T-helper 22 cell (primary cell): Measurements from ENCODE around the gene SH2D3C.

Source experiments
- DNase-seq: peaks from one replicate; pipeline ENCODE4 v3.0.0-alpha.2; 2020; ENCODE audit warnings: low read depth

The SH2D3C gene

DNA sequence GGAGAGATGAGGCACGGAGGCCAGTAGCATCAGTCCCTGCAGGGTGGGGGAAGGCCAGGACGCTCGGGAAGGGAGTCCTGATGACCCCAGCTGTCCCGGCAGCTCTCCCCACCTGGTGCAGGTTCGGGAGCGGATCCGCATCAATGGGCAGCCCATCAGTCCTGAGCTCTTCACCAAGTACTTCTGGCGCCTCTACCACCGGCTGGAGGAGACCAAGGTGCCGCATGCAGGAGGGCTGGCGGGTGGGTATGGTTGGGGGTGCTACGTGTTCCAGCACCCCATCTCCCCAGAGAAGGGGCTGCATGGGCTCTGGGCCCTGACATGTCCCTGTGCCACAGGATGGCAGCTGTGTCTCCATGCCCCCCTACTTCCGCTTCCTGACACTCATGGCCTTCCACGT is 28.4 kb upstream of the SH2D3C start:
- DNase-seq: no peak

DNA sequence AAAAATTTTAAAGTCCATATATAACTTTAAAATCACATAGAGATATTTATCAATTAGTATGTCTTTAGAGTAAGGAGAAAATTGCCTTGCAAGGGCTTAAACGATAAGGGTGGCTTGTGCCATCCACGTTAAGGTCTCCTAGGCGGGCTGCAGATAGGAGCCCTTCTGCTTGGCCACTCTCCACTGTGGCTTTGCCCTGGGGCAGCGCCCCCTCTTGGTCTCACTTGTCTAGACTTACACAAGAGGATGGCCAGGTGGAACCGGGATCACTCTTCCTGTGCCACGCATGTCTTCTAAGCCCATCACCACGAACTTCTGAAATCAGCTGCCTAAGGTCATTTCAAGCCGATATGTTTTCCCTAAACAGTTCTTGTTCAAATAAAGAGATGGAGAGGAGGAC is 27.2 kb upstream of the SH2D3C start:
- no peak for DNase-seq

DNA sequence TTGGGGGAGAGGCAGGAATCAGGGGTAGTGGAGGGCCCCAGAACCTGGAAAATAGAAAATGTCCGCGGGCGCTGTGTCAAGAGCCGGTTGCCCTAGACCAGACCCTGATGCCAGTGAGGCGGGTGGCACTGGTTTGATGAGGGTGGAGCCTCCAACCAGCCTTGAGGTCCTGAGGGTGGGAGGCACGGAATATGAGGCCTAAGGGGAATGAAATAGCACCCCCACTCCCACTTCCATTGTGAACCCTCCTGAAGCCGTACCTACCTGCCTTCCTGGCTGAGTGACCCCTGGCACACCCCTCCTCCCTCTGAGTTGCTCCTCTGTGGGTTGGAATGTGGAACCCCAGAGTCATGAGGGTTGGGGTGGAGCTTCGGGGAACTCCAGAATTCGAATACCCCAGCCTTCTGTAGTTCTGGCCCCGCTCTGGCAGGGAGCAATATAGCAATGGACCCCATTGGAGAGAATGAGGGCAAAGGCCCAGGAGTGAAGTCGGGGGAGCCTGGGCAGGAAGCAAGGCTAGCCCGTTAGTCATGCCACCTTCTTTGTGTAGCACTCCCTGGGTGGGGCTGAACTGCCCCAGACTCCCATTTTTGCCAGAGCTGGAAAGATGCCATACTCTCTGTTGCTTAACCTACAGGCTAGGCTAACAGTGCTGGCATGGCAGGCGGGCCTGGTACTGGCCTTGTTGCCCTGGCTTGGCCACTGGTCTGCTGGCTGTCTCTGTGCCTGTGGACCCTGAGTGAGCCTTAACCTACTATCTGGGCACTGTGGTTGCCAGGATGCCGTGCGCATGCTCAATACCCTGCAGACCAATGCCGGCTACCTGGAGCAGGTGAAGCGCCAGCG is 25.3 kb upstream of the SH2D3C start:
- DNase-seq: no peak

GRCh38 chr9:127802576-127803443 is 24.3 kb upstream of the SH2D3C start, which contains the start of gene FPGS:
Gene FPGS (plus strand): TSS chr9:127802882. CDS start chr9:127802925, 43 bp downstream.
- peak; percentile 78 for DNase-seq

DNA sequence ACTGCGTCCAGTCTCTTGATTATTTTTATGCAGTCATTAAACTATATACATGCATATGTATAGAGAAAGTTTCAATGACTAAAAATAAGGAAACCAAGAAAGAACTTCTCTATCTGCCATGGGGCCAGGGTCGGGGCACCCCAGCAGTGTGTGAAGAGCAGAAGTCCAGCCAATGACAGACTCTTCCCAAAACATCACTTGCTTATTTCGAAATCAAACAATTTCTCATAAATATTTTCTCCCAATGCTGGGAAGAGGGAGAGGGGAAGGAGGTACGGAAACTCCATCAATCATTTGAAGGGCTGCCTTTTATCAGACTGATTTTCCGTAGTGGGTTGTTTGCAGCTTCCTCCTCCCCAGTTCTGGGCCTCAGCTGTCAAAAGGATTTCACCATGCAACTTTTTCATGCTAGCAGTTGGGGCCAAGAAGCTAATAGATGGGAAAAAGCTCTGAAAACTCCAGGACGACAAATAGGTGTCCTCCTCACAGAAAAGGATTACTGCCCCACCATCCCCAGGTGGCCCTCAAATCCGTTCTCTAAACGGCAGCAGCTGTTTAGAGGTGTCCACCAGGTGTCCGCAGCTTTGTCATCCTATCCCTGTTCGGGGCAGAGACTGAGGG is 23.6 kb upstream of the SH2D3C start:
- no peak for DNase-seq

DNA sequence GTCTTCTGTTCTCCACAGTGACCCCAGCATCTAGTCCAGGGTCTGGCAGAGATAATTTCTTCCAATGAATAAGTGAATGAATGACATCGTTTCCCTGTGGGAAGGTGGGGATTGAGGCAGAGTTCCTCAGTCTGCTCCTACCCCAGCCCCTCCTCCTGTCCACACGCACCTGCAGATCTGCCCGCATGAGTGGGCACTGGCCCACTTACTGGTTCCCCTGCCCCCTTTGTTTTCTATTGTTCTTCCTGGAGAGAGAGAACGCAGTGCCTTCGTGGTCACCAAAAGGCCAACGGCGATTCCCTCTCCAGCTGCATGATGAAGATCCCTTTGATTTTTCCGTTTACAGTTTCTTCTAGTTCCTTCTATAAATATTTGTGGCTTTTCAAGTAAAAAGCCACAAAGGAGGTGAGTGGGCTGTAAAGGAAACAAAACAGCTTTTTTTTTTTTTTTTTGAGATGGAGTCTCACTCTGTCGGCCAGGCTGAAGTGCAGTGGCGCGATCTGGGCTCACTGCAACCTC is 18.4 kb upstream of the SH2D3C start:
- no peak for DNase-seq

DNA sequence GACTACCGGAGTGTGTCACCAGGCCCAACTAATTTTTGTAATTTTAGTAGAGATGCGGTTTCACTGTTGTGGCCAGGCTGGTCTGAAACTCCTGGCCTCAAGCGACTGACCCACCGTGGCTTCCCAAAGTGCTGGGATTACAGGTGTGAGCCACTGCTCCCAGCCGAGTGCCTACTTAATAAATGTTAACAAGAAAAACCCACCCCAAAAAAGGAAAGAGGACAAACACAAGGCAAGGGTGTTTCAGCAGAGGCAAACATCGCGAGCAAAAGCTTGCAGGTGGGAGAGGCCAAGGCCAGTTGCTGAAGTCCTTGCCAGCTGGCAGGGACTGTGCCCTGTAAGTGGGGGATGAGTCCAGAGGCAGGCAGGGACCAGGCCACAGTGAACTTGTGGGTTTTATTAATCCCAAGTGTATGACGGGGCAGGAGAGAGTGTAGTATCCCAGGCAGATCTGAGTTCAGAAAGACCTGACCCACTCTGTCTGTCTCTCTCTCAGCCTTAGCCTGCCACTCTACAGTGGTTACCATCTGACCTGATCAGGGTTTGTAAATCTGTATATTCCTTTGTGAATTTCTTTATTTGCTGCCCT is 17.9 kb upstream of the SH2D3C start:
- DNase-seq: no peak

- no peak for DNase-seq
Observed at GRCh38 chr9:127794001-127794791, 15.7 kb upstream of the SH2D3C start.

- DNase-seq: no peak
Observed at GRCh38 chr9:127793093-127793708, 14.7 kb upstream of the SH2D3C start.

DNA sequence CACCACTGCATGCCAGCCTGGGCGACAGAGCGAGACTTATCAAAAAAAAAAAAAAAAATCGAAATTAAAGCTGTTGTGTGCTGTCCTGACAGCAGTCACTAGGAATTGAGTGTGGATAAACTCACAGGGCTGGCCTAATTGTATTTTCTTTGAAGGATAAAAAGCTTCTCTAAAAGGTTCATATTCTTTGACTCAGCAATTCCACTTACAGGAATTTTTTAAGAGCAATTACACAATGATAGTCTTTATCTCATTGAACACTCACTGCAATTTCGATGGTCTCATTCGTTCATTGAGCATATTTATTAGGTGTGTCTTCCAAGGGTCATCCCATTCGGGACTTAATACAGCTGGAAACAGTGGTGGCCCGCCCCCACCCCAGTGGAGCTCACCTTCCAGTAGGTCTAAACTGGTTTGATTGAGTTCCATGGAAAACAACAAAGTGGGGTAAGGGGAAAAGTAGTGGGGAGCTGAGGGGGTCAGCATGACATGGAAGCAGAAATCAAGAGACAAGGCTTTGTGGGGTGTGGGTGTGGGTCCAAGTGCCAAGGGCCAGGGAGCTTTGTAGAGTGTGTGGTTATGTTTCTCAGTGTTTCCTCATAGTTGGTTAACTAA is 14.1 kb upstream of the SH2D3C start:
- DNase-seq: no peak

DNA sequence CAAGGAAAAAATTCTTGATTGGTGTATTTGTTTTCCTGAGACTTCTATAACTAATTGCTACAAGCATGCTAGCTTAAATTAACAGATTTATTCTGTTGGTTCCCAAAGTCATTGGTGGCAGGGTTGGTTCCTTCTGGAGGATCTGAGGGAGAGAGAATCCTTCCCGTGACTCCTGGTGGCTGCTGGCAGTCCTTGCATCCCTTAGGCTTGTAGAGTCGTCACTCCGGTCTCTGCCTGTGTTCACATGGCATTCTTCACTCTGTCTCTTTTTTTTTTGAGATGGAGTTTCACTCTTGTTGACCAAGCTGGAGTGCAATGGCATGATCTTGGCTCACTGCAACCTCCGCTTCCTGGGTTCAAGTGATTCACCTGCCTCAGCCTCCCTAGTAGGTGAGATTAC is 12.6 kb upstream of the SH2D3C start:
- DNase-seq: no peak

GRCh38 chr9:127790094-127790855 is 11.8 kb upstream of the SH2D3C start:
- DNase-seq: no peak

GRCh38 chr9:127789179-127789578 is 10.7 kb upstream of the SH2D3C start:
- no peak for DNase-seq

DNA sequence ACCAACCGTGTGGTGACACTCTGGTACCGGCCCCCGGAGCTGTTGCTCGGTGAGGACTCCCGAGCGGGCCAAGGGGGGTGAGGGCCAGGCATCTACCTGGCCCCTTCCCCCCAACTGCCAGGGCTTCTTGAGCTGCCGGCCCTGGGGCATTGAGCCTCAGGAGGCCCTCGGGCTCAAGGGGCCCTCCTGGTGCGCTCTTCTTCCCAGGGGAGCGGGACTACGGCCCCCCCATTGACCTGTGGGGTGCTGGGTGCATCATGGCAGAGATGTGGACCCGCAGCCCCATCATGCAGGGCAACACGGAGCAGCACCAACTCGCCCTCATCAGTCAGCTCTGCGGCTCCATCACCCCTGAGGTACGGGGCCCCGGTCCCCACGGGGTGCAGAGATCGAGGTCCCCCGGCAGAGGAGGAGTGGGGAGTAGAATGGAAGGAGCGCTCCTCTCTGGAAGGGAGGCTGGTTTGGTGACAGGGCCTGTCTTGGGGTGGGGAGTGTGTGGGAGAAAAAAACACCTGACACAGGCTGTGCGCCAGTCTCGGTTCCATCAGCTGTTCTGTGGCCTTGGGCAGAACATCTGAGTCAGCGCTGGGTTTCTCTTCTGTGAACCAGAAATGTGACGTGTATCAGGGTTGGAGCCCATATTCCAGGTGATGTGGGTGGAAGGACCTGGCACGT is 10.0 kb upstream of the SH2D3C start:
- no peak for DNase-seq

DNA sequence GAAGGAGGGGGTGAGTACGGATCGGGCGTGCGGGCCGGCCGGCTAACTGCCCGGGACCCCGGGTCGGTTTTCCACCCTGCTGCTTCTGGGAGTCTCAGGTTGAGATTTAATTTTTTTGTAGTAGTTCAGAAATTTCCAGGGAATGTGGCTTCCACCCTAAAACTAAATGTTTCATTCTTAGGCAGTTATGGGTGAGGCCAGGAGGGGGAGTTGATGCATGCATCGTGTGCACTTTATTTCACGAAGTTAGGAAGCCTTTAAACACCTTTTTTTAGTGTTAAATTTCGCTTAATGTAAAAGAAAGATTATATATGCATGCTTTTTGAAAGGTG is 8.3 kb upstream of the SH2D3C start:
- no peak for DNase-seq

GRCh38 chr9:127785933-127786772 is 7.7 kb upstream of the SH2D3C start, which contains the start of gene CDK9:
Gene CDK9 (plus strand): TSS chr9:127786034. CDS start chr9:127786149, 115 bp downstream.
- peak; percentile 84 for DNase-seq

DNA sequence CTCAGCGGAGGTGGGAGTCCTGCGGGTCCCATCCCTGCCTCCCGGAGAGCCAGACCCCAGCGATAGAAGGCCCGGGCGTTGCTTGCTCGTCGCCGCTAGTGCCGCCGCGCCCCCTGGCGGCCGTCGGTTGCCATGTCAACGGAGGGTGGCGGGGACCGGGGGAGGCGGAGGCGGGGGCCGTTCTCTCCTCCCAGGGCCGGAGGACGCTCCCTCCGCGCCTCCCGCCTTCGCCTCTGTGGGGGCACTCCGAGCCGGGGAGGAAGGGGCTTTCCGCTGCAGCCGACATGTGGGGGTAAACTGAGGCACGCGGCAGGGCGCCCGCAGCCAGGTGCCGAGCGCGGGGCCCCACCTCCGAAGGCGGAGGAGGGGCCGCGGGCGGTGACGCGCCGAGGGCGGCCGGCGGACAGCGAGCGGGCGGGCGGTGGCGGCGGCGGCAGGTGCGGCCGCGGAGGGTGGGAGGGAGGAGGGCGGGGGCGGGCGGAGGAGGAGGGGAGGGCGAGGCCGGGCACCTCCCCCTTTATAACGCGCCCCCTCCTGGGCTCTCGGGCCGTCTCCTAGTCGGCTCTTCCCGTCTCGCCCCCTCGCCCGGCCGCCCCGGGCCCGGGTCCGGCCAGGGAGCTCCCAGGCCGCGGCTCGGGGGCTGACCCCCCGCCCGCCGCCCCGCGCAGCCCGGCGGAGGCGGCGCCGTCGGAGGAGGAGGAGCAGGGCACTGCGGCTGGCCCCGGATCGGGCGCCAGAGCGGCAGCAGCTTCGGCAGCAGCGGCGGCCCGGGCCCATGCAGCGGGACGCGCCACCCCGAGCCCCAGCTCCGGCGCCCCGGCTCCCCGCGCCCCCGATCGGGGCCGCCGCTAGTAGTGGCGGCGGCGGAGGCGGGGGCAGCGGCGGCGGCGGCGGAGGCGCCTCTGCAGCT is 6.8 kb upstream of the SH2D3C start:
- DNase-seq: peak; percentile 77
